HG03097 (cell line): ENCODE measurements around the gene EID2B.

Source experiments
- ATAC-seq: cut with Tn5 transposase; IDR thresholded peaks from one replicate; pipeline ENCODE4 v1.9.1; 2021; ENCODE audit not compliant: unreplicated experiment, low FRiP score

EID2B gene

GRCh38 chr19:39533003-39533512 lies 406 bp upstream of the EID2B start:
- no peak for ATAC-seq

- ATAC-seq = no peak
These were observed 819 bp downstream of the EID2B start for GRCh38 chr19:39531834-39532232.

GRCh38 chr19:39525205-39525604 lies 7.4 kb downstream of the EID2B start:
- no peak for ATAC-seq

- ATAC-seq = no peak
These were observed 8.2 kb downstream of the EID2B start for GRCh38 chr19:39524495-39524894.

GRCh38 chr19:39520541-39521484 lies 11.8 kb downstream of the EID2B start:
- ATAC-seq = no peak

GRCh38 chr19:39518975-39519374 lies 13.7 kb downstream of the EID2B start:
- ATAC-seq = no peak

GRCh38 chr19:39518458-39518857 lies 14.2 kb downstream of the EID2B start:
- no peak for ATAC-seq

- no peak for ATAC-seq
These were observed 15.2 kb downstream of the EID2B start for GRCh38 chr19:39517432-39517831.

GRCh38 chr19:39516270-39516669 lies 16.4 kb downstream of the EID2B start:
- no peak for ATAC-seq

- ATAC-seq = no peak
These were observed 17.0 kb downstream of the EID2B start for GRCh38 chr19:39515551-39516191.

GRCh38 chr19:39514840-39515550 lies 17.7 kb downstream of the EID2B start, which contains the start of gene SELENOV:
TSS of gene SELENOV (plus strand) at chr19:39515139. CDS start at chr19:39515213, 74 bp downstream.
- ATAC-seq = no peak

- ATAC-seq = no peak
These were observed 19.7 kb downstream of the EID2B start for GRCh38 chr19:39512988-39513387.

GRCh38 chr19:39509233-39509632 lies 23.4 kb downstream of the EID2B start:
- ATAC-seq = no peak

- ATAC-seq = no peak
These were observed 24.0 kb downstream of the EID2B start for GRCh38 chr19:39508629-39509028.

- ATAC-seq = no peak
These were observed 24.8 kb downstream of the EID2B start for GRCh38 chr19:39507715-39508364.

GRCh38 chr19:39506944-39507714 lies 25.5 kb downstream of the EID2B start:
- no peak for ATAC-seq

- ATAC-seq = no peak
These were observed 26.1 kb downstream of the EID2B start for GRCh38 chr19:39506598-39506943.

- no peak for ATAC-seq
These were observed 29.8 kb downstream of the EID2B start for GRCh38 chr19:39502640-39503417.

- no peak for ATAC-seq
These were observed 31.3 kb downstream of the EID2B start for GRCh38 chr19:39501340-39501739.
